ENCODE measurements around the gene ACTL10.

DNA sequence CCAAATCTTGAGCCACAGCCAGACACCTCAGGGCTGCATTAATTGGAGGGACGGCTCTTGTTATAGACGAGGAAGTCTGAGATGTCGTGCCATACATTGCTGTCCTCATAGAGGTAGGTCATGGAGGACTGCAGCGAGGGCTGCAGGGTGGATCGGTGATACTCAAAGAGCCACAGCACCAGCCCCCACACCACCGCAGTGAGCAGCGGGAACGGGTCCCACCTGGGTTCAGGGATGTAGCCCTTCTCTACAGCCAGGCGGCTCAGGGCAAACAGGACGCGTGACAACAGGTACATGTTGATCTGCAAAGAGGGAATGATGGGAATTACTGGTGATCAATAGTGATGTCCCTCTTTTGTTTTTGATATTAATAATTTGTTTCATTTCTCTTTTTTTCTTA is 40.9 kb downstream of the ACTL10 start:
- TF ChIP-seq, protein P1, sequence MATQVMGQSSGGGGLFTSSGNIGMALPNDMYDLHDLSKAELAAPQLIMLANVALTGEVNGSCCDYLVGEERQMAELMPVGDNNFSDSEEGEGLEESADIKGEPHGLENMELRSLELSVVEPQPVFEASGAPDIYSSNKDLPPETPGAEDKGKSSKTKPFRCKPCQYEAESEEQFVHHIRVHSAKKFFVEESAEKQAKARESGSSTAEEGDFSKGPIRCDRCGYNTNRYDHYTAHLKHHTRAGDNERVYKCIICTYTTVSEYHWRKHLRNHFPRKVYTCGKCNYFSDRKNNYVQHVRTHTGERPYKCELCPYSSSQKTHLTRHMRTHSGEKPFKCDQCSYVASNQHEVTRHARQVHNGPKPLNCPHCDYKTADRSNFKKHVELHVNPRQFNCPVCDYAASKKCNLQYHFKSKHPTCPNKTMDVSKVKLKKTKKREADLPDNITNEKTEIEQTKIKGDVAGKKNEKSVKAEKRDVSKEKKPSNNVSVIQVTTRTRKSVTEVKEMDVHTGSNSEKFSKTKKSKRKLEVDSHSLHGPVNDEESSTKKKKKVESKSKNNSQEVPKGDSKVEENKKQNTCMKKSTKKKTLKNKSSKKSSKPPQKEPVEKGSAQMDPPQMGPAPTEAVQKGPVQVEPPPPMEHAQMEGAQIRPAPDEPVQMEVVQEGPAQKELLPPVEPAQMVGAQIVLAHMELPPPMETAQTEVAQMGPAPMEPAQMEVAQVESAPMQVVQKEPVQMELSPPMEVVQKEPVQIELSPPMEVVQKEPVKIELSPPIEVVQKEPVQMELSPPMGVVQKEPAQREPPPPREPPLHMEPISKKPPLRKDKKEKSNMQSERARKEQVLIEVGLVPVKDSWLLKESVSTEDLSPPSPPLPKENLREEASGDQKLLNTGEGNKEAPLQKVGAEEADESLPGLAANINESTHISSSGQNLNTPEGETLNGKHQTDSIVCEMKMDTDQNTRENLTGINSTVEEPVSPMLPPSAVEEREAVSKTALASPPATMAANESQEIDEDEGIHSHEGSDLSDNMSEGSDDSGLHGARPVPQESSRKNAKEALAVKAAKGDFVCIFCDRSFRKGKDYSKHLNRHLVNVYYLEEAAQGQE (IDR thresholded peaks at IDR 0.05) = no peak
- TF ChIP-seq, protein P2, sequence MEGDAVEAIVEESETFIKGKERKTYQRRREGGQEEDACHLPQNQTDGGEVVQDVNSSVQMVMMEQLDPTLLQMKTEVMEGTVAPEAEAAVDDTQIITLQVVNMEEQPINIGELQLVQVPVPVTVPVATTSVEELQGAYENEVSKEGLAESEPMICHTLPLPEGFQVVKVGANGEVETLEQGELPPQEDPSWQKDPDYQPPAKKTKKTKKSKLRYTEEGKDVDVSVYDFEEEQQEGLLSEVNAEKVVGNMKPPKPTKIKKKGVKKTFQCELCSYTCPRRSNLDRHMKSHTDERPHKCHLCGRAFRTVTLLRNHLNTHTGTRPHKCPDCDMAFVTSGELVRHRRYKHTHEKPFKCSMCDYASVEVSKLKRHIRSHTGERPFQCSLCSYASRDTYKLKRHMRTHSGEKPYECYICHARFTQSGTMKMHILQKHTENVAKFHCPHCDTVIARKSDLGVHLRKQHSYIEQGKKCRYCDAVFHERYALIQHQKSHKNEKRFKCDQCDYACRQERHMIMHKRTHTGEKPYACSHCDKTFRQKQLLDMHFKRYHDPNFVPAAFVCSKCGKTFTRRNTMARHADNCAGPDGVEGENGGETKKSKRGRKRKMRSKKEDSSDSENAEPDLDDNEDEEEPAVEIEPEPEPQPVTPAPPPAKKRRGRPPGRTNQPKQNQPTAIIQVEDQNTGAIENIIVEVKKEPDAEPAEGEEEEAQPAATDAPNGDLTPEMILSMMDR (IDR thresholded peaks at IDR 0.05) = no peak
- no peak for TF ChIP-seq CHD2 (IDR thresholded peaks at IDR 0.05; ENCODE audit: low read length, partially characterized antibody)

Measured in A549 (cell line).